HG02678 (cell line): ENCODE data around the gene AFF1.

Experiments used
- ATAC-seq: cut with Tn5 transposase; IDR thresholded peaks from one replicate; pipeline ENCODE4 v1.9.1; 2021; ENCODE audit warnings: mild to moderate bottlenecking, moderate library complexity; ENCODE audit not compliant: unreplicated experiment

AFF1 gene

GRCh38 chr4:86947501-86948120 lies 12.8 kb downstream of the AFF1 start:
- ATAC-seq: no peak

GRCh38 chr4:86948276-86948675 lies 13.5 kb downstream of the AFF1 start:
- peak; percentile 47 for ATAC-seq

- ATAC-seq: no peak
These were observed 16.2 kb downstream of the AFF1 start for GRCh38 chr4:86950831-86951525.

- ATAC-seq: no peak
These were observed 21.2 kb downstream of the AFF1 start for GRCh38 chr4:86955888-86956451.

GRCh38 chr4:86957215-86957614 lies 22.4 kb downstream of the AFF1 start:
- ATAC-seq: peak; percentile 39

- ATAC-seq: no peak
These were observed 25.0 kb downstream of the AFF1 start for GRCh38 chr4:86959588-86960500.

- no peak for ATAC-seq
These were observed 25.7 kb downstream of the AFF1 start for GRCh38 chr4:86960557-86960961.

- peak; percentile 4 for ATAC-seq
These were observed 26.3 kb downstream of the AFF1 start for GRCh38 chr4:86961116-86961515.

- ATAC-seq: peak; percentile 88
These were observed 26.9 kb downstream of the AFF1 start for GRCh38 chr4:86961605-86962295.

- ATAC-seq: no peak
These were observed 28.9 kb downstream of the AFF1 start for GRCh38 chr4:86963697-86964096.

GRCh38 chr4:86965019-86965976 lies 30.5 kb downstream of the AFF1 start:
- ATAC-seq: peak; percentile 47

GRCh38 chr4:86967073-86967472 lies 32.3 kb downstream of the AFF1 start:
- no peak for ATAC-seq

- ATAC-seq: no peak
These were observed 33.0 kb downstream of the AFF1 start for GRCh38 chr4:86967798-86968197.

GRCh38 chr4:86968547-86968946 lies 33.7 kb downstream of the AFF1 start:
- no peak for ATAC-seq

- no peak for ATAC-seq
These were observed 35.9 kb downstream of the AFF1 start for GRCh38 chr4:86970447-86971354.

GRCh38 chr4:86971355-86971683 lies 36.5 kb downstream of the AFF1 start:
- no peak for ATAC-seq

GRCh38 chr4:86972997-86973396 lies 38.2 kb downstream of the AFF1 start:
- ATAC-seq: no peak

- ATAC-seq: no peak
These were observed 38.9 kb downstream of the AFF1 start for GRCh38 chr4:86973668-86974067.

- no peak for ATAC-seq
These were observed 39.8 kb downstream of the AFF1 start for GRCh38 chr4:86974551-86974994.
